ENCODE measurements around the gene SLC47A2.

- TF ChIP-seq CTCF (IDR thresholded peaks at IDR 0.05), result no peak
- no peak for TF ChIP-seq POLR2A (IDR thresholded peaks at IDR 0.05)
- TF ChIP-seq POLR2AphosphoS5 (IDR thresholded peaks at IDR 0.05), result peak; percentile 87
Measured at GRCh38 chr17:19728084-19728495, 11.7 kb upstream of the SLC47A2 start.
